Stimulated activated CD8-positive, alpha-beta memory T cell treated with anti-CD3 and anti-CD28 coated beads, Interleukin-4, amount 100 ng/mL, for 24 hours (primary cell): ENCODE data around the gene TMPRSS9.
"Not testable (repeated sequence)": the region's sequence is repeated elsewhere in the genome, so short reads cannot be mapped to it uniquely, and the experiment has no call there.

Experiments
- DNase-seq: peaks from one replicate; pipeline ENCODE4 v3.0.0-alpha.2; 2020; ENCODE audit warnings: low read depth

The TMPRSS9 gene

DNA sequence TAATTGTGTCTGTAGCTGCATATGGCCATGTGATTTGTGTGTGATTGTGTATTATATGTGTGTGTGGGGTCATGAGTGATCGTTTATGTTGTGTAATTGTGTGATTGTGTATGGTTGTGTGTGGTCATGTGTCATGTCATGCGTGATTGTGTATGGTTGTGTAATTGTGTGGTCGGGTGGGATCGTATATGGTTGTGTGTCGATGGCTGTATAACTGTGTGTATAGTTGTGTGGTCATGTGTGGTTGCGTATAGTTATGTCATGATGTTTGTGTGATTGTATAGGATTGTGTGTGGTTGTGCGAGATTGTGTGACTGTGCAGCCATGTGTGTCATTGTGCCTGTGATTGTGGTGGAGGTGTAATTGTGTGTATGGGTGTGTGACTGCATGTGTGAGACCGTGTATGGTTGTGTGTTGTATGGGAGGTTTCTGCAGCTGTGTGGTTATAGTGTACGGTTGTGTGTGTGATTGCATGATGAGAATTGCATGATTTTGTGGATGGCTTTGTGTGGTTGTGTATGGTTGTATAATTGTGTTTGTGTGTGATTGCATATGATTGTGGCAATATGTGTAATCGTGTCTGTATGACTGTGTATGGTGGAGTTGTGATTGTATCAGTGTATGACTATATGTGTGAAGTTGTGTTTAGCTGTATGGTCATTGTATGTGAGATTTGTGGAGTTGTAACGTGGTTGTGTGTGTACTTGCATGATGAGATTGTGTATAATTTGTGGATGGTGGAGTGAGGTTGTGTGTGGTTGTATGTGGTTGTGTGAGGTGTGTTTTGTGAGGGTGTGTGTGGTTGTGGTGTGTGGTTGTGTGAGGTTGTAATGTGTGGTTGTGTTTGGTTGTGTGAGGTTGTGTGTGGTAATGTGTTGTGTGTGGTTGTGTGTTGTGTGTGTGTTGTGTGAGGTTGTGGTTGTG is 2.2 kb downstream of the TMPRSS9 start:
- no peak for DNase-seq

DNA sequence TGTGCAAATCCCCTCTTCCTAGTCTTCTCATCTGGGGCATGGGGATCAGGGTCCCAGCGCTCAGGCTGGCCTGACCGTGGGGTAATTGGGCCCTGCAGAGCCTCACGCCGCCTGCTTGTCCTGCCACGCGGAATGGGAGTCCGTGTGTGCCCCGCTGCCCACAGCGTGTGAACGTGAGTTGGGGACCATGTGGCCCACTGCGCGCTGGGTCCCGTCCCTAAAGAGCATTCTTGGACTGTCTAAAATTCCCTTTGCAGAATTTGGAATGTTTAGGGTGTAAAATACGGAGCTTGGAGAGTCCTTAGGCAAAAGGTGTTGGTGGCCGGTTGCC is 2.9 kb downstream of the TMPRSS9 start:
- no peak for DNase-seq

DNA sequence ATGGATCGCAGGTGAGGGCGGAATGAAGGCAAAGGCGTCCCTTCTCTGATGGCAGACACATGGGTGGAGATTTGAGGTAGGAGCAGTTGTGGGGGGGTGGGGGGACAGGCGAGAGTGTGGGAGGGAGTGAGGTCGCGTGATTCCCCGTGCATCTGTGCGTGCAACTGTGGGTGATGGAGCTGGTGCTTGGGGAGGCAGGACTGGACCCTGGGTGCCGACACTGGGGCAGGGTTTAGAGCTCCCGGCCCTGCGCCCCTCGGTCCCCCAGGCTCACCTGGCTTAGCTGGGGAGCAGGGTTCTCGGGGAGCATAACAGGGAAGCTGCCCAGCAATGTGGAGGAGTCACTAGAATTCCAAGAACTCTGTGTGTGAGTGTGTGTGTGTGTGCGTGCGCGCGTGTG is 3.4 kb downstream of the TMPRSS9 start:
- DNase-seq, result no peak

DNA sequence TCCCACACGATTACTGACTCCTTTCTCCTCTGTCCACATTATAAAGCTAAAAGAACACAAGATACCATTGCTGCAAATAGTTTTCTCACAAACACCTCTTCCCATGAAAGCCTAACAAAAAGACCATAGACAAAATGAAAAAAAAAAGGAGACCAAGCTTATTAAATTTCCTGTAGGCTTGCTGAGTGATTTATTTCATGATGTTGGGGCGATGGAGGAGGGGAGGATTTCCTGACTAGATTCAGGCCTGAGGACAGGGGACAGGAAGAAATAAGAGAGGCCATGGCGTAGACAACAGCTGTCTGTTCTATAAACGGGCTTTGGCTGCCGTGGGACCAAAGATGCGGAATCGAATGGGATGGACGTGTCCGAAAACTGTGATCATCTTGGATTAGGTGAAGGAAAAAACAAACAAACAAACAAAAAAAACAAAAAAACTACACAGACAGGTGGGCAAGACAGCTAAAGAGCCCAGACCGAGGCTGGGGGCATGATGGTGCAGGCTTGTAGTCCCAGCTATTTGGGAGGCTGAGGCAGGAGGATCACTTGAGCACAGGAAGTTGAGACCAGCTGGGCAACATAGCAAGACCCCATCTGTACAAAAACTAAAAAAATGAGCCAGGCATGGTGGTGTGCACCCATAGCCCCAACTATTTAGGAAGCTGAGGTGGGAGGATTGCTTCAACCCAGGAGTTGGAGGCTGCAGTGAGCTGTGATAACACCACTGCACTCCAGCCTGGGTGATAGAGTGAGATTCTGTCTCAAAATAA is 5.3 kb downstream of the TMPRSS9 start:
- DNase-seq, result no peak

DNA sequence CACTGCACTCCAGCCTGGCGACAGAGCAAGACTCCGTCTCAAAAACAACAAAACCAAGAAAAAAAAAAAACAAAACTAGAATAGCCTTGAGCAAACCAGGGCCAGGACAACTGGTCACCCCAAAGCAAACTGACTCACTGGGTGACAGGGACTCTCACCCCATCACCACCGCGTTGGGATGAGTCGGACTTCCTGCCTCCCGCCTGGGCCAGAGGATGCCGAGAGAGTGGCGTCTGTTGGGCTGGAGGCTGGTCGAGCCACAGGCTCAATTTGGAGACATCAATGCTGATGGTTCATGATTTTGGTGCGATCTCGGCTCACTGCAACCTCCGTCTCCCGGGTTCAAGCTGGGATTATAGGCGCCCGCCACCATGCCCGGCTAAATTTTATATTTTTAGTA is 11.6 kb downstream of the TMPRSS9 start:
- no peak for DNase-seq

DNA sequence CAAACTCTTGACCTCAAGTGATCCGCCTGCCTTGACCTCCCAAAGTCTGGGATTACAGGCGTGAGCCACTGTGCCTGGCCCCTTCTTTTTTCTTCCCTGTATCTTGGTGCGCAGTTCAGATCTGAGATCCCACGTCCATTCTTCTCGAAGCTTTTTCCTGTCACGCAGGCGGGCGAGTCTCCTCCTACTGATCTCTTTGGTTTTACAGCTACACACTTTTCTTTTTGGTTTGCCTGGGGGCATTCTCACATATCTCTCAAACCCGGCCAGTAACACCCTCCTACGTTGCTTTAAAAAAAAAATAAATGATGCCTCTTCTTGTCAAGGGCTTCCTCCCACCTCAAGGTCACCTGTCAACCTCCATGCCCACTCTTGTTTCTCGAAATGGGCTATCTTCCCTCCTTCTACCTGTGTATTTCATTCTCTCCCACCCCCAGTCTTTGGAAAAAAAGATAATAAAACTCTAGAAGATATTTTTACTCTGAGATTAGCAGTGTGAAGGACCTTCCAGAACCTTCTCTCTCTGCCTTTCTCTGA is 12.1 kb downstream of the TMPRSS9 start:
- DNase-seq, result no peak

DNA sequence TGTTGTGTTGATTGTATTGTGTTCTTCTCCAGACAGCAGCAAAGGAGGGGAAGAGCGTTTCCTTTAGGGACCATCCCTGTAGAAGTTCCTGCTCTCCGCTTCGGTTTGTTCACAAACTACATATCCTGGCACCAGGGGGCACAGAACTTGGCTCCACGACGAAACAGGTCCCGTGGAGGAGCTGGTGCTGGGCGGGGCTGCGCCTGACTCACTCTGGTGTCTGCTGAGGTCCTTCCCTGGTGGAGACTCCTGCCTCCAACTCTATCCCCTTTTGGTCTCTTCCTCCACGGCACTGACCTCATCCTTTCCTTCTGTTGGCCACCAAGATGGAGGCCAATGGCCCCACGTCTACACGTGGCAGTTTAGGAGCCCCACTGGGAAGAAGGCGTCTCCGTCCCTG is 14.7 kb downstream of the TMPRSS9 start:
- DNase-seq, result no peak

DNA sequence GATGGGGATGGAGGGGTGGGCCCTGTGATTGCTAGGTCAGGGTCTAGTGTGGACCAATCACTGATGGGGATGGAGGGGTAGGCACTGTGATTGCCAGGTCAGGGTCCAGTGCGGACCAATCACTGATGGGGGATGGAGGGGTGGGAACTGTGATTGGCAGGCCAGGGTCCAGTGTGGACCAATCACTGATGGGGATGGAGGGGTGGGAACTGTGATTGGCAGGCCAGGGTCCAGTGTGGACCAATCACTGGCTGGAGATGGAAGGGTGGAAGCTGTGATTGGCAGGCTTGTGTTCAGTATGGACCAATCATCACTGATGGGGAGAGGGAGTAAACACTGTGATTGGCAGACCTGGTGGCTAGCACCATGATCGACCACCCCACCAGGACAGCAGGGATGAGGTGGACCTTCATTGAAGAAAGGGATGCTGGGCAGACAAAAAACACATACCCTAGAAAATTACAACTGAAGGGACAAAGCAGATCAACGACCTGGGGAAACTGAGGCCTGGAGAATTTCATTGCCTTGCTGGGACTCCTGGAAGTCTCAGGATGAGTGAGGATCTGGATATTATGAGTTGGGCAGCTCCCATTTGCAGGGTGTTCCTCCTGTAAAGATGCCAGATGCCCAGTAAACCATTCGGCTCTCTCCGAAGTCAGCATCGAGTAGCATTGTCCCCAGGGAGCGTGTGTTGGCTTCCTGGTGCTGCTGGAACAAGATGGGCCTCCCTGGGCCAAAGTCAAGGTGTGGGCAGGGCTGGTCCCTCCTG is 15.5 kb downstream of the TMPRSS9 start:
- DNase-seq, result no peak

DNA sequence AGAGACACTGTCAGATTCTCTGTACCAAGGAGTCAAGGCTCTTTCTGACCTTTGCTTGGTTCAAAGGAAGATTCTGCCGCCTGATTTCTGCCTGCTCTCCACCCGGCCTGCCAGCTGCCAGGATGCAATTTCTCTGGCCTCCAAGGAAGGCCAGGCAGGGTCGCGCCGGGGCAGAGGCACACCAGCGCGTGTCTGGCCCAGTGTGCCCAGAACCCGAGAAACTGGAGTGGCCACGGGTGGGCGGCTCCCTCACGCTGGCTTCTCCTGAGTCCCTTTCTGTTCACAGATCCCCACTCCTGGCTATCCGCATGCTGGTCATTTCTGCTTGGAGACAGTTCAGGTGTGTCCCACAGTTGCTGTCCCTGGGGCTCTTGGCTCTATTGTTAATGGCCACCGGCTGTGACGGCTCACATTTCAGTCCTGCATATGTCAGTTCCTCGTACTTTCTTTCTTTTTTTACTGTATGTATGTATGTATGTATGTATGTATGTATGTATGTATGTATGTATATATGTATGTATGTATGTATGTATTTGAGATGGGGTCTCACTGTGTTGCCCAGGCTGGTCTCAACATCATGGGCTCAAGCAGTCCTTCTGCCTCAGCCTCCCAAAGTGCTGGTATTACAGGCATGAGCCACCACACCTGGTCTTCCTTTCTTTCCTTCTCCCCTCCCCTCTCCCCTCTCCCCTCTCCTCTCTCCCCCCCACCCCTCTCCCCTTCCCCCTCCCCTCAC is 16.9 kb downstream of the TMPRSS9 start:
- DNase-seq, result no peak

DNA sequence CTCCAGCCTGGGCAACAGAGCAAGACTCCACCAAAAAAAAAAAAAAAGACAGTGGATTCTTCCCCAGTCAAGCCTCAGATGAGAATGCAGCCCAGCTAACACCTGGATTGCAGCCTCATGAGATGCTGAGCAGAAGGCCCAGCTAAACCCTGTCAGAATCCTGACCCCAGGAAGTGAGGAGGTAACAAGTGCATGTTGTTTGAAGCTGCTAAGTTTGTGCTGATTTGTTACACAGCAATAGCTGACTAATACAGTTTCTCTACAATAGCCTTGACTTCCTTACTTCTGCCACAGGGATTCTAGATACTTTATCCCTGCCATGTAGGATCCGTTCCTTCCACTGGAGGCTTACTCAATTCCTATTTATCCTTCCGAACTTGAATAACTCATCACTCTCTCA is 20.5 kb downstream of the TMPRSS9 start:
- DNase-seq, result no peak

DNA sequence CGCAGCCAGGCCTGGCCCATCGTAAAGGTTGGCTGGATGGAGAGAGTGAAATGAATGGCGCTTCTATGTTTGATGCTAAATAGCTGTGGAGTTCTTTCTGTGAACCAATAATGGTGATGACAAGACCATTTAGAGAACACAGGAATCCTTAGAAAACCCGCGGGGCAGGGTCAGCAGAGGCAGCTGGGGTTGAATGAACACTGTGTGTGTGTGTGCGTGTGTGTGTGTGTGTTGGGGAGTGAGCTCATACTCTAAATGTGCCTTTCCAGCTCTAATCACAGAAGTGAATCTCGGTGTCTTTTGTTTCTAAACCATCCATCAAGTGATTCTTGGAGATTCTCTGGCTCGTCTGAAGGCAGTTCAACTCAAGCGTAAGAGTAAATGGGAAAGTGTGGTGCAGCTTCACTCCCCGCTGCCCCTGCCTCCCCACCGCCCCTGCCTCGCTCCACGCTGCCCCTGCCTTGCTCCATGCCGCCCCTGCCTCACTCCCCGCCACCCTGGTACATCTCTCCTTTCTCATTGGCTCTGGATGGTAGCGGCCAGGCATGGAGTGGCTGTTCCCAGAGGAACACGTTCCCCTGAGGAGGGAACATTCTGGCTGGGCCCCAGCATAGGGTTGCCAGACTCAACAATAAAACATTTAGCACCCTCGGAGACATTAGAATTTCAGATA is 21.2 kb downstream of the TMPRSS9 start:
- no peak for DNase-seq

DNA sequence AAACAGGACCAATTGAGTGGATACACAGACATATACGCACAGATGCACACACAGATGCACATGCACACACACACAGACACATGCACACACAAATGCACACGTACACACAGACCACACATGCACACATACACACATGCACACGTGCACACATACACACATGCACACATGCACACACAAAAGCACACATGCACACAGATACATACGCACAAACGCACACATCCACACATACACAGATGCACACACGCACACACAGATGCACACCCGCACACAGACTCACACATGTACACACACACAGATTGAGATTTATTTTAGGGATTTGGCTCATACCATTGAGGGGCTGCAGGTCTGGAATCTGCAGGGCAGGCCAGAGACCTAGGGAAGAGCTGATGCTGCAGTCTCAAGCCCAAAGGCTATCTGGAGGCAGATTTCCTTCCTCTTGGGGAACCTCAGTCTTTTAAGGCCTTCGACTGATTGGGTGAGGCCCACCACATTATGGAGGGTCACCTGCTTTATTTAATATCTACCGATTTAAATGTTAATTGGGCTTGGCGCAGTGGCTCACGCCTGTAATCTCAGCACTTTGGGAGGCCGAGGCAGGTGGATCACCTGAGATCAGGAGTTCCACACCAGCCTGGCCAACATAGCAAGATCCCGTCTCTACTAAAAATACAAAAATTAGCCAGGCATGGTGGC is 22.6 kb downstream of the TMPRSS9 start:
- no peak for DNase-seq

DNA sequence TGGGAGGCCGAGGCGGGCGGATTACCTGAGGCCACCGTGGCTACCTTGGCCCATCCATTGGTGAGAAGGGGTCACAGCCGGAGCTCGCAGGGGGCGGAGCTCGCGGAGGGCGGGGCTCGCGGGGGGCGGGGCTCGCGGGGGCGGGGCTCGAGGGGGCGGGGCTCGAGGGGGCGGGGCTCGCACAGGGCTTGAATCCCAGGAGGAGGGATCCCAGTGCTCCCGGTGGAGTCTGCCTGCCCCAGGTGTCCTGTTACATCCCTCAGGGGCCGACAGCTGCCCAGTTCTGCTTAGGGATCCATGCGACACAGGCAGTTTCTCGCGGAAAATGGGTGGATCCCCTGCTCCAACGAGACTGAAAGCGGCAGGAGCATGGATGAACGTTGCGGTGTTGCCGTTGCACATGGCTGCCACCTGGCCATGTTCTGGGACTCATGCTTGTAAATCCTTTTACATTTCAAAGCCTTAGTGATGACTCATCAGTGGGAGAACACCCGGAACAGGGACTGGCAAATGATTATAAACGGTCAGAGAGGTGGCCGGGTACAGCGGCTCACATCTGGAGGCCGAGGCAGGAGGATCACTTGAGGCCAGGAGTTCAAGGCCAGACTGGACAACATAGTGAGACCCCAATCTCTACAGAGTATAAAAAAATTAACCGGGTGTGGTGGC is 25.1 kb downstream of the TMPRSS9 start:
- no peak for DNase-seq

DNA sequence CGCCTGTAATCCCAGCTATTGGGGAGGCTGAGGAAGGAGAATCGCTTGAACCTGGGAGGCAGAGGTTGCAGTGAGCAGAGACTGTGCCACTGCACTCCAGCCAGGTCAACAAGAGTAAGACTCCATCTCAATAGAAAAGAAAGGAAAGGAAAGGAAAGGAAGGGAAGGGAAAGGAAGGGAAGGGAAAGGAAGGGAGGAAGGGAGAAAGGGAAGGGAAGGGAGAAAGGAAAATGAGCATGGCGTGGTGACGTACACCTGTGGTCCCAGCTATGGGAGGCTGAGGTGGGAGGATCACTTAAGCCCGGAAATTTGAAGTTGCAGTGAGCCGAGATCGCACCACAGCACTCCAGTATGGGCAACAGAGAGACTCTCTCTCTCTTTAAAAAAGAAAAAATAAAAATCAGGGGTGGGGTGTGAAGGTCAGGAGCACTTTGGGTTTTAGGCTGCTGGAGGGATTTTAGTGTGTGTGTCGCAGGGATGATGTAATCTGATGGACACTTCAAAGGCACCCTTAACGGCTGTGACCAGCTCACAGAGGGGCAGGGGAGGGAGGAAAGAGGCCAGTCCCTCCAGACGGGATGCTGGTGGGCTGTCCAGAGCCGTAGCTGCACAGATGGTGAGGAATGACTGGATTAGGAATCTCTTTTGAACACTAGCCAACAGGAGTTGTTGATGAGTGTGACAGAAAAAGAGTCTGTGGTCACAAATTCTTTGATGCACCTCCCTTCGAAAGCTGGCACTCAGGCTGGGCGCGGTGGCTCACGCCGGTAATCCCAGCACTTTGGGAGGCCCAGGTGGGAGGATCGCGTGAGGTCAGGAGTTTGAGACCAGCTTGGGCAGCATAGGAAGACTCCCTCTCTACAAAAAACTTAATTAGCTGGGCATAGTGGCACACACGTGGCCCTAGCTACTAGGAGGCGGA is 27.6 kb downstream of the TMPRSS9 start:
- no peak for DNase-seq

DNA sequence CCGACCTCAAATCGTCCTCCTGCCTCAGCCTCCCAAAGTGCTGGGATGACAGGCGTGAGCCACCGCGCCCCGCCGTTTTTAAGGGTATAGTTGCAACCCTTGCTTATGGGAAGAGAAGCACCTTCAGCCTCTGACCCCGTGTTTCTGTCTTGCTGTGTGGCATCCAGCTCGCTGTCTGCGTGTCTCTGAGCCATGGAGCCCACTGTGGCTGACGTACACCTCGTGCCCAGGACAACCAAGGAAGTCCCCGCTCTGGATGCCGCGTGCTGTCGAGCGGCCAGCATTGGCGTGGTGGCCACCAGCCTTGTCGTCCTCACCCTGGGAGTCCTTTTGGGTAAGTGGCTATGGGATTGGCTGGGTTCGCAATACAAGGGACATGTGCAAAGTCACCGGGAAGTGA is 29.5 kb downstream of the TMPRSS9 start:
- no peak for DNase-seq

DNA sequence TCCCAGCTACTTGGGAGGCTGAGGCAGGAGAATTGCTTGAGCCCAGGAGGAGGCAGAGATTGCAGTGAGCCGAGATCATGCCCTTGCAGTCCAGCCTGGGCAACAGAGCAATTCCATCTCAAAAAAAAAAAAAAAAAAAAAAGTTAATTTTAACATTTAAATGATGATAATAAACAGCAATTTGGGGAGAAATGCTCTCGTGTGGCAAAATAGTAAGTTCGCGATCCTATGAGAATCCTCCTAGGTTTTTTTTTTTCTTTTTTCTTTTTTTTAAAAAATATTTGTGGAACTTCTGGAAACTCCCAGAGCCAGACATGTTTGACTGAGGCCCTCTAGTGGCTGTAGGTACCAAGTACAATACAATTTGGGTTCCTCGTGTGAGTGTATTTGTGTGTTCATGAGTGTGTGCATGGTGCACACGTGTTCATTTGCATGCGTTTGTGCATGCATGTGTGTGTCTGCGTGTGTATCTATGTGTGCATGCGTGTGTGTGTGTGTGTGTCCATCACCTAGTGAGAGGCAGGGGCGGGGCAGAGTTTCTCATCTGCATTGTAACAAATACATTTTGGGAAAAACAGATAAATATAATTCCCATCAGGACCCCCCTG is 31.2 kb downstream of the TMPRSS9 start:
- DNase-seq, result peak; percentile 9

DNA sequence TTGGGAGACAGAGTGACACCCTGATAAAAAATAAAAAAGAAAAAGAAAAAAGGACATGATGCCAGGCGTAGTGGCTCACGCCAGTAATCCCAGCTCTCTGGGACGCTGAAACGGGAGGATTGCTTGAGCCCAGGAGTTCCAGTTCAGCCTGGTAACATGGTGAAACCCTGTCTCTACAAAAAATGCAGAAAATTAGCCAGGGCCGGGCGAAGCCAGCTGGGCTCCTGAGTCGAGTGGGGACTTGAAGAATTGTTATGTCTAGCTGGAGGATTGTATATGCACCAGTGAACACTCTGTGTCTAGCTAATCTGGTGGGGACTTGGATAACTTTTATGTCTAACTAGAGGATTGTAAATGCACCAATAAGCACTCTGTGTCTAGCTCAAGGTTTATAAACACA is 32.3 kb downstream of the TMPRSS9 start:
- no peak for DNase-seq

DNA sequence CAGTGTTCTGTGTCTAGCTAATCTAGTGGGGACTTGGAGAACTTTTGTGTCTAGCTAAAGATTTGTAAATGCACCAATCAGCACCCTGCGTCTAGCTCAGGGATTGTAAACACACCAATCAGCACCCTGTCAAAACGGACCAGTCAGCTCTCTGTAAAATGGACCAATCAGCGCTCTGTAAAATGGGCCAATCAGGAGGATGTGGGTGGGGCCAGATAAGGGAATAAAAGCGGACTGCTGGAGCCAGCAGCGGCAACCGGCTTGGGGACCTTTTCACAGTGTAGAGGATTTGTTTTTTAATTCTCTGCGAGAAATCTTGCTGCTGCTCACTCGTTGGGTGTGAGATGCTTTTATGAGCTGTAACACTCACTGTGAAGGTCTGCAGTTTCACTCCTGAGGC is 32.8 kb downstream of the TMPRSS9 start:
- not testable (repeated sequence) for DNase-seq
